WTC11 (cell line): ENCODE data around the gene GALM. TPM values are rescaled to one million over a fixed set of nuclear protein-coding genes. Genes with fewer than 3 reads are reported as not detected.

Source experiments
- ATAC-seq: fragments of 200-7000 bp; cut with Tn5 transposase; 2 replicates; pipeline ENCODE4 v1.10.0; 2021; ENCODE audit warnings: mild to moderate bottlenecking, moderate library complexity
- CTCF ChIA-PET: fragments of 300-600 bp; sonication (Branson Sonifier 250); formaldehyde crosslinking; loops from one replicate; lab custom pipeline; 2021; ENCODE audit warnings: antibody characterized with exemption; lab: Charles Lee
- POLR2A ChIA-PET: fragments of 350-600 bp; sonication (Branson Sonifier 250); formaldehyde crosslinking; loops from one replicate; lab custom pipeline; 2021; ENCODE audit warnings: antibody characterized with exemption; lab: Charles Lee
- DNase-seq: peaks from one replicate; pipeline ENCODE4 v3.0.0; 2021; ENCODE audit warnings: low spot score
- H3K27ac Mint-ChIP-seq: 2 replicates; pipeline ENCODE4 v1.8.0; 2021; ENCODE audit warnings: mixed read lengths
- H3K27me3 Mint-ChIP-seq: 2 replicates; pipeline ENCODE4 v1.8.0; 2021; ENCODE audit warnings: low read depth, mild to moderate bottlenecking, moderate library complexity, mixed read lengths
- H3K36me3 Mint-ChIP-seq: 2 replicates; pipeline ENCODE4 v1.8.0; 2021; ENCODE audit warnings: mixed read lengths
- H3K4me1 Mint-ChIP-seq: 2 replicates; pipeline ENCODE4 v1.8.0; 2022; ENCODE audit warnings: mixed read lengths
- H3K4me3 Mint-ChIP-seq: 2 replicates; pipeline ENCODE4 v1.8.0; 2021; ENCODE audit warnings: mild to moderate bottlenecking, moderate library complexity, mixed read lengths
- H3K9me3 Mint-ChIP-seq: 2 replicates; pipeline ENCODE4 v1.8.0; 2021; ENCODE audit warnings: mixed read lengths
- CREM ChIP-seq: sonication (generic); formaldehyde crosslinking; IDR thresholded peaks from 2 replicates; pipeline ENCODE4 v1.8.1; 2022; ENCODE audit warnings: mild to moderate bottlenecking, missing genetic modification reagents, moderate library complexity
- ESRRA ChIP-seq: sonication (generic); formaldehyde crosslinking; IDR thresholded peaks from 2 replicates; pipeline ENCODE4 v1.8.1; 2022; ENCODE audit warnings: mild to moderate bottlenecking, missing genetic modification reagents, borderline replicate concordance
- GRHL2 ChIP-seq: fragments of 250-450 bp; sonication (Bioruptor Pico); IDR thresholded peaks from 2 replicates; pipeline ENCODE4 v1.8.0; 2022; ENCODE audit warnings: mild to moderate bottlenecking, moderate library complexity; ENCODE audit not compliant: insufficient replicate concordance, severe bottlenecking
- GTF2I ChIP-seq: fragments of 250-450 bp; sonication (Bioruptor Pico); conservative IDR thresholded peaks from 2 replicates; pipeline ENCODE4 v1.4.0; 2021; ENCODE audit warnings: mild to moderate bottlenecking
- NR3C1 ChIP-seq: sonication (generic); formaldehyde crosslinking; conservative IDR thresholded peaks from 2 replicates; pipeline ENCODE4 v1.8.1; 2023; ENCODE audit warnings: low read depth, mild to moderate bottlenecking, missing genetic modification reagents
- SMAD3 ChIP-seq: sonication (generic); formaldehyde crosslinking; IDR thresholded peaks from 2 replicates; pipeline ENCODE4 v1.8.0; 2022; ENCODE audit warnings: missing genetic modification reagents, mild to moderate bottlenecking, borderline replicate concordance
- SOX15 ChIP-seq: fragments of 250-450 bp; sonication (Bioruptor Pico); IDR thresholded peaks from 2 replicates; pipeline ENCODE4 v1.9.0; 2021; ENCODE audit warnings: mild to moderate bottlenecking
- SP1 ChIP-seq: sonication (generic); formaldehyde crosslinking; conservative IDR thresholded peaks from 2 replicates; pipeline ENCODE4 v1.8.1; 2022; ENCODE audit warnings: missing genetic modification reagents
- TEAD4 ChIP-seq: sonication (generic); formaldehyde crosslinking; IDR thresholded peaks from 2 replicates; pipeline ENCODE4 v1.8.0; 2022; ENCODE audit warnings: mild to moderate bottlenecking, missing genetic modification reagents
- ZNF263 ChIP-seq: sonication (generic); formaldehyde crosslinking; IDR thresholded peaks from 2 replicates; pipeline ENCODE4 v1.8.1; 2022; ENCODE audit warnings: low read depth, mild to moderate bottlenecking, moderate library complexity, missing genetic modification reagents
- total RNA-seq: library from RNA; stranded (reverse); gene quantifications from 3 replicates; pipeline ENCODE4 v1.2.3, GENCODE V29; 2021
- TF ChIP-seq, protein P1 (sequence below): sonication (generic); formaldehyde crosslinking; IDR thresholded peaks from 2 replicates; pipeline ENCODE4 v1.8.0; 2023; ENCODE audit warnings: mild to moderate bottlenecking, missing genetic modification reagents
- TF ChIP-seq, protein P2 (sequence below): fragments of 250-450 bp; sonication (Bioruptor Pico); conservative IDR thresholded peaks from 2 replicates; pipeline ENCODE4 v1.9.0; 2021; ENCODE audit warnings: mild to moderate bottlenecking
- TF ChIP-seq, protein P3 (sequence below): sonication (generic); formaldehyde crosslinking; IDR thresholded peaks from 2 replicates; pipeline ENCODE4 v1.8.1; 2022; ENCODE audit warnings: low read depth, missing genetic modification reagents, borderline replicate concordance
- TF ChIP-seq, protein P4 (sequence below): sonication (generic); formaldehyde crosslinking; IDR thresholded peaks from 2 replicates; pipeline ENCODE4 v1.8.1; 2022; ENCODE audit warnings: mild to moderate bottlenecking, moderate library complexity, missing genetic modification reagents
- TF ChIP-seq, protein P5 (sequence below): sonication (generic); formaldehyde crosslinking; IDR thresholded peaks from 2 replicates; pipeline ENCODE4 v1.8.0; 2022; ENCODE audit warnings: mild to moderate bottlenecking, missing genetic modification reagents

GALM gene
- total RNA-seq, 1 experiment from 2014 or later: 11.2 TPM

DNA sequence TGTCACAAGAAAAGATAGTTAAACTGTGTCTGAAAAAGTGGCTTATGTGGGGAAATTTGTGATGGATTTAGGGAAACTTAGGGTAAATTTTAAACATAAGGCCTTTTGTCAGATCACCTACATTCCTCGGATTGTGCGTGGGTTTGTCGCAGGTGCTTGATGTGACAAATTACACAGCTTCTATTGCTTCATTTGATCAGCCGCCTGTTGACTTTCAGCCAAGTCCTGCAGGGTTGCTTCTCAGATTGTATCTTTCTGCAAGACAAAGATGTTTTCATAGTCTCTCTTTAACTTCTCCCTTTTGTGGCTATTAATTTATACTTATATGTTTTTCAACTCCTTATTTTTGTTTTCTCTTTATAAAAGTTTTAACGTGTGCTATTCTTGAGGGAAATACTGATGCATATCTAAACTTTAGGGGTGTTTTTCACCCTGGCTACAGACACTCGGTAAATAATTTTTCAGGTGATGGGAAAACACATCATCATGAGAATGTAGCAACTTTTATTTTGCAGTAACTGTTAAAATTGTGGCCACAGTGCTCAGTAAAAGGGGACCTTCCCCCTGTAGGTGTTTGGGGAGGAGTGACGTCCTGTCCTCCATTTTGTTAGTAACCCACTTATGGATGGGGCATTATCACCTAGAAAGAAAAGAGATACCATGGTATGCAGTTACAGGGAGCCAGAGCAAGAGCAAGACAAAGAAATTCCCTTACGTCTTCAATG, 31.4 kb downstream of the GALM start:
- ChIA-PET CTCF (interaction anchor here (1.8 kb wide), 1 partner anchor 115 kb away, joined by 9 read pairs; no protein-coding TSS in a partner anchor), POLR2A (no interaction called here)
- DNase-seq: no peak
- 0 out of 2 replicates have a peak, but pooled peaks cover 3% of the 10 kb centered on the region for H3K4me1 Mint-ChIP-seq
- no peak for TF ChIP-seq TEAD4 (CRISPR knock-in tag)
- TF ChIP-seq NR3C1 (CRISPR knock-in tag): no peak
- no peak for TF ChIP-seq GRHL2
- no peak for TF ChIP-seq SMAD3
- no peak for TF ChIP-seq ESRRA (CRISPR knock-in tag)
- TF ChIP-seq, protein P1, sequence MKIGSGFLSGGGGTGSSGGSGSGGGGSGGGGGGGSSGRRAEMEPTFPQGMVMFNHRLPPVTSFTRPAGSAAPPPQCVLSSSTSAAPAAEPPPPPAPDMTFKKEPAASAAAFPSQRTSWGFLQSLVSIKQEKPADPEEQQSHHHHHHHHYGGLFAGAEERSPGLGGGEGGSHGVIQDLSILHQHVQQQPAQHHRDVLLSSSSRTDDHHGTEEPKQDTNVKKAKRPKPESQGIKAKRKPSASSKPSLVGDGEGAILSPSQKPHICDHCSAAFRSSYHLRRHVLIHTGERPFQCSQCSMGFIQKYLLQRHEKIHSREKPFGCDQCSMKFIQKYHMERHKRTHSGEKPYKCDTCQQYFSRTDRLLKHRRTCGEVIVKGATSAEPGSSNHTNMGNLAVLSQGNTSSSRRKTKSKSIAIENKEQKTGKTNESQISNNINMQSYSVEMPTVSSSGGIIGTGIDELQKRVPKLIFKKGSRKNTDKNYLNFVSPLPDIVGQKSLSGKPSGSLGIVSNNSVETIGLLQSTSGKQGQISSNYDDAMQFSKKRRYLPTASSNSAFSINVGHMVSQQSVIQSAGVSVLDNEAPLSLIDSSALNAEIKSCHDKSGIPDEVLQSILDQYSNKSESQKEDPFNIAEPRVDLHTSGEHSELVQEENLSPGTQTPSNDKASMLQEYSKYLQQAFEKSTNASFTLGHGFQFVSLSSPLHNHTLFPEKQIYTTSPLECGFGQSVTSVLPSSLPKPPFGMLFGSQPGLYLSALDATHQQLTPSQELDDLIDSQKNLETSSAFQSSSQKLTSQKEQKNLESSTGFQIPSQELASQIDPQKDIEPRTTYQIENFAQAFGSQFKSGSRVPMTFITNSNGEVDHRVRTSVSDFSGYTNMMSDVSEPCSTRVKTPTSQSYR (CRISPR knock-in tag): no peak
- TF ChIP-seq, protein P2, sequence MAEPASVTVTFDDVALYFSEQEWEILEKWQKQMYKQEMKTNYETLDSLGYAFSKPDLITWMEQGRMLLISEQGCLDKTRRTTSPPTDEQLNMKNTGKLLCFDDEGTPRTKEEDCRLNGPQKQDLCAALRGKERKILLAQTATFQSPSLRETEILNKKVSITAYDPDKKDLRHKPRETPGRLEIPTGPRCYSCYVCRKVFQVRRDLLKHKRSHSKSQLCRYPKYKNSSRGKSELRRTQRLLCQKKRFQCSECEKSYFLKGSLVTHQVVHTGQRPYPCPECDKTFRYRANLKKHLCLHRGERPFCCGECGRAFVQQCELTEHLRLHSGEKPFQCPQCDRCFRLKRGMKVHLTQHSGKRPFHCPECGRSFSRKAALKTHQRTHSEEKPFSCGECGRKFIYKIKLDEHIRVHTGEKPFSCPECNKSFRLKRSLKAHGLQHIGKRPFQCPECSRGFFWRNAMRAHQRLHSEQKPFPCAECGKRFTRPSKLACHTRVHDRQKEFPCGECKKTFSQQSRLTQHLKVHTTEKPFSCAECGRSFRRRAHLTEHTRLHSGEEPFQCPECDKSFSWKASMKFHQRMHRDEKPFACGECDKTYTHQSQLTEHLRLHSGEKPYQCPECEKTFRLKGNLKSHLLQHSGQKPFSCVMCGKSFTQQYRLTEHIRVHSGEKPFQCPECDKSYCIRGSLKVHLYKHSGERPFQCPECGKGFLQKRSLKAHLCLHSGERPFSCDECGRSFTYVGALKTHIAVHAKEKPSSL (CRISPR knock-in tag): no peak
- TF ChIP-seq, protein P3, sequence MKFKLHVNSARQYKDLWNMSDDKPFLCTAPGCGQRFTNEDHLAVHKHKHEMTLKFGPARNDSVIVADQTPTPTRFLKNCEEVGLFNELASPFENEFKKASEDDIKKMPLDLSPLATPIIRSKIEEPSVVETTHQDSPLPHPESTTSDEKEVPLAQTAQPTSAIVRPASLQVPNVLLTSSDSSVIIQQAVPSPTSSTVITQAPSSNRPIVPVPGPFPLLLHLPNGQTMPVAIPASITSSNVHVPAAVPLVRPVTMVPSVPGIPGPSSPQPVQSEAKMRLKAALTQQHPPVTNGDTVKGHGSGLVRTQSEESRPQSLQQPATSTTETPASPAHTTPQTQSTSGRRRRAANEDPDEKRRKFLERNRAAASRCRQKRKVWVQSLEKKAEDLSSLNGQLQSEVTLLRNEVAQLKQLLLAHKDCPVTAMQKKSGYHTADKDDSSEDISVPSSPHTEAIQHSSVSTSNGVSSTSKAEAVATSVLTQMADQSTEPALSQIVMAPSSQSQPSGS (CRISPR knock-in tag): no peak
- TF ChIP-seq, protein P4, sequence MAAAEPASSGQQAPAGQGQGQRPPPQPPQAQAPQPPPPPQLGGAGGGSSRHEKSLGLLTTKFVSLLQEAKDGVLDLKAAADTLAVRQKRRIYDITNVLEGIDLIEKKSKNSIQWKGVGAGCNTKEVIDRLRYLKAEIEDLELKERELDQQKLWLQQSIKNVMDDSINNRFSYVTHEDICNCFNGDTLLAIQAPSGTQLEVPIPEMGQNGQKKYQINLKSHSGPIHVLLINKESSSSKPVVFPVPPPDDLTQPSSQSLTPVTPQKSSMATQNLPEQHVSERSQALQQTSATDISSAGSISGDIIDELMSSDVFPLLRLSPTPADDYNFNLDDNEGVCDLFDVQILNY (CRISPR knock-in tag): no peak
- no peak for TF ChIP-seq ZNF263 (CRISPR knock-in tag)
- no peak for TF ChIP-seq CREM (CRISPR knock-in tag)
- no peak for TF ChIP-seq GTF2I (CRISPR knock-in tag)
- TF ChIP-seq SOX15: no peak
- TF ChIP-seq SP1 (CRISPR knock-in tag): no peak
- TF ChIP-seq, protein P5, sequence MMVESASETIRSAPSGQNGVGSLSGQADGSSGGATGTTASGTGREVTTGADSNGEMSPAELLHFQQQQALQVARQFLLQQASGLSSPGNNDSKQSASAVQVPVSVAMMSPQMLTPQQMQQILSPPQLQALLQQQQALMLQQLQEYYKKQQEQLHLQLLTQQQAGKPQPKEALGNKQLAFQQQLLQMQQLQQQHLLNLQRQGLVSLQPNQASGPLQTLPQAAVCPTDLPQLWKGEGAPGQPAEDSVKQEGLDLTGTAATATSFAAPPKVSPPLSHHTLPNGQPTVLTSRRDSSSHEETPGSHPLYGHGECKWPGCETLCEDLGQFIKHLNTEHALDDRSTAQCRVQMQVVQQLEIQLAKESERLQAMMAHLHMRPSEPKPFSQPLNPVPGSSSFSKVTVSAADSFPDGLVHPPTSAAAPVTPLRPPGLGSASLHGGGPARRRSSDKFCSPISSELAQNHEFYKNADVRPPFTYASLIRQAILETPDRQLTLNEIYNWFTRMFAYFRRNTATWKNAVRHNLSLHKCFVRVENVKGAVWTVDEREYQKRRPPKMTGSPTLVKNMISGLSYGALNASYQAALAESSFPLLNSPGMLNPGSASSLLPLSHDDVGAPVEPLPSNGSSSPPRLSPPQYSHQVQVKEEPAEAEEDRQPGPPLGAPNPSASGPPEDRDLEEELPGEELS (CRISPR knock-in tag): no peak
- no peaks in the 10 kb centered on the region for H3K9me3 Mint-ChIP-seq
- no peak overlapping the region for H3K27ac Mint-ChIP-seq
- no peak for ATAC-seq
- H3K36me3 Mint-ChIP-seq: no peaks in the 10 kb centered on the region
- no peak overlapping the region for H3K4me3 Mint-ChIP-seq
- no peaks in the 10 kb centered on the region for H3K27me3 Mint-ChIP-seq
